ENCODE data around the gene OR1F1. TPM values are rescaled to one million over a fixed set of nuclear protein-coding genes. Genes with fewer than 3 reads are reported as not detected.

The OR1F1 gene
- total RNA-seq, 1 experiment from 2014 or later = 1.4 TPM

DNA sequence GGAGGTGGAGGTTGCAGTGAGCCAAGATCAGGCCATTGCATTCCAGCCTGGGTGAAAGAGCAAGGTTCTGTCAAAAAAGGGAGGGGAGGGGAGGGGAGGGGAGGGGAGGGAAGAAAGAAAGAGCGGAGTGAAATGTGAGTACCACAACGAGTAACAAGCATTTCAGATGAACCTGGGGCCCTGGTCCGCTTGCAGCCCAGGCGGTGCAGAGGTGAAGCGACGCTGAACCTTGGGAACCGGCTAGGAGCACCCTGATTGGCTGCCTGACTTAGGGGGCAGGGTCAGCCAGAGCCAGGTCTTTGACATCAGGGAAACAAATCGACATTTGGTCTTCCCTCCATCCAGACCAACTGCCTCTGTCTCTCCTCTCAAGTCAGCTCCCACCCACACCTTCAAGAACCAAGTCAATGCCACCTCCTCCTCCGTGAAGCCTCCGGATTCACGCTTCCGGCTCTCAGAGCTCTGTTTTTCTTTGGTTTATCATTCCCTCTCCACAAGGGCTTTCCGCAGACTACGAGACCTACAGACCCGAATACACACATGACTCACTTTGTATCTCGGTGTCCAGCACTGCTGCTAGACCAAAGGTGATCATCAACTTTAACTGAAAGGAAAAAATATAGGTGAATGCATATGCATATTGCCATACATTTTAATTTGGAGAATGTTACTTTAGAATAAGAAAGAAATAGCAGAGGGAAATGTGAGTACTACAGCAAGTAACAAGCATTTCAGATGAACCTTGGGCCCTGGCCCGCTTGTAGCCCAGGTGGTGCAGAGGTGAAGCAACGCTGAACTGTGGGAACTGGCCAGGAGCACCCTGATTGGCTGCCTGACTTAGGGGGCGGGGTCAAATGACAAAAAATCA is 19.3 kb downstream of the OR1F1 start:
- Histone ChIP-seq H3K36me3 (ENCODE audit: low read depth) (no peaks in the 10 kb centered on the region), H3K4me2 (no peak overlapping the region), H3K27ac (no peak overlapping the region), H2AFZ (no peak overlapping the region), H3F3A (ENCODE audit: insufficient read depth, low read depth) (no peaks in the 10 kb centered on the region), H3K79me2 (ENCODE audit: low read depth) (no peaks in the 10 kb centered on the region), H3K27me3 (ENCODE audit: insufficient read depth, low read depth) (no peaks in the 10 kb centered on the region), H3K9me3 (ENCODE audit: insufficient read depth, low read depth) (peaks cover 12% of the 10 kb centered on the region; the same call in 1 of the 2 replicates), H3K4me1 (replicated peaks; ENCODE audit: insufficient read depth) (no peaks in the 10 kb centered on the region), H3K4me3 (no peak overlapping the region), H3K9me2 (ENCODE audit: insufficient read depth) (no peaks in the 10 kb centered on the region), H4K20me1 (ENCODE audit: insufficient read depth) (no peaks in the 10 kb centered on the region)
- TF ChIP-seq, protein P1, sequence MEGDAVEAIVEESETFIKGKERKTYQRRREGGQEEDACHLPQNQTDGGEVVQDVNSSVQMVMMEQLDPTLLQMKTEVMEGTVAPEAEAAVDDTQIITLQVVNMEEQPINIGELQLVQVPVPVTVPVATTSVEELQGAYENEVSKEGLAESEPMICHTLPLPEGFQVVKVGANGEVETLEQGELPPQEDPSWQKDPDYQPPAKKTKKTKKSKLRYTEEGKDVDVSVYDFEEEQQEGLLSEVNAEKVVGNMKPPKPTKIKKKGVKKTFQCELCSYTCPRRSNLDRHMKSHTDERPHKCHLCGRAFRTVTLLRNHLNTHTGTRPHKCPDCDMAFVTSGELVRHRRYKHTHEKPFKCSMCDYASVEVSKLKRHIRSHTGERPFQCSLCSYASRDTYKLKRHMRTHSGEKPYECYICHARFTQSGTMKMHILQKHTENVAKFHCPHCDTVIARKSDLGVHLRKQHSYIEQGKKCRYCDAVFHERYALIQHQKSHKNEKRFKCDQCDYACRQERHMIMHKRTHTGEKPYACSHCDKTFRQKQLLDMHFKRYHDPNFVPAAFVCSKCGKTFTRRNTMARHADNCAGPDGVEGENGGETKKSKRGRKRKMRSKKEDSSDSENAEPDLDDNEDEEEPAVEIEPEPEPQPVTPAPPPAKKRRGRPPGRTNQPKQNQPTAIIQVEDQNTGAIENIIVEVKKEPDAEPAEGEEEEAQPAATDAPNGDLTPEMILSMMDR (conservative IDR thresholded peaks at IDR 0.05) = no peak
- TF ChIP-seq EZH2 (IDR thresholded peaks at IDR 0.05; ENCODE audit: low read depth) = no peak
- DNase-seq = no peak
- BruUV-seq (replicated peaks) = no TSS peak
- POLR2A ChIA-PET (ENCODE audit: unreplicated experiment) = interaction anchor here (0.6 kb wide), 1 partner anchor 180 kb away, joined by 17 read pairs; no protein-coding TSS in a partner anchor
- CTCF ChIA-PET = no interaction called here
- intact Hi-C loops (cut with micrococcal nuclease; ENCODE audit: unreplicated experiment) = no loop called here

DNA sequence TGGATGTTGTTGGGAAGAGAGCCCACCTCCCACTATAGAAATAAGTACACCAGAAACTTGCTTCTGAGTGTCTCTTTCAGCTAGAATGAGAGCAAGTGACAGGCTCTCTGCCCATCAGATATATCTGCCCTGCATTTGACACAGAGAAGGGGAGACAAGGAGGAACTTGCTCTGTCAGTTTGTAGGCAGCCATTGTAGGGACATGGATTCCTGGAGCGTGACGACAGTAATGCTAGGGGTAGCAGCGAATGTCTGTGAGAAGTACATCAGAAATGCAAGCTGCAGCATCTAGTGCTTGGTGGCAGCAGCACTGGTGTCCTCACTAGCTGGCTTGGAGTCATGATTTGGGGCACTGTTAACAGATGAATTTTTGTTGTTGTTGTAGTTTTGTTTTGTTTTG is 24.0 kb downstream of the OR1F1 start:
- CTCF ChIA-PET = no interaction called here
- BruUV-seq (replicated peaks) = no TSS peak
- no peak for DNase-seq

DNA sequence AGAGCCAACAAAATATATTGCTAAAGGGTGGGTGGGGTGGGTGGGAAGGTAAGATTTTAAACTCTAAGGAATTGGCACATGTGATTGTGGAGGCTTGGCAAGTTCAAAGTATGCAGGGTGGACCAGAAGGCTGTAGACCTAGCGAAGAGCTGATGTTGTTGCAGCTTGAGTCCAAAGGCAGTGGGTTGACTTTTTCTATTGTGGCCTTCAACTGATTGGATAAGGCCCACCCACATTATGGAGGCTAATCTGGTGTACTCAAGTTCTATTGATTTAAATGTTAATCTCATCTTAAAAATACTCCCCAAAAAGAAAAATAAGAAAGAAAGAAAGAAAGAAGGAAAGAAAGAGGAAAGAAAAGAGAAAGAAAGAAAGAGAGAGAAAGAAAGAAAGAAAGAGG is 24.6 kb downstream of the OR1F1 start:
- Histone ChIP-seq H3K4me2 (no peak overlapping the region), H3K27me3 (ENCODE audit: insufficient read depth, low read depth) (peaks cover 38% of the 10 kb centered on the region), H2AFZ (no peak overlapping the region), H3K27ac (no peak overlapping the region), H3K9me2 (ENCODE audit: insufficient read depth) (no peaks in the 10 kb centered on the region), H4K20me1 (ENCODE audit: insufficient read depth) (no peaks in the 10 kb centered on the region), H3K4me1 (replicated peaks; ENCODE audit: insufficient read depth) (no peaks in the 10 kb centered on the region), H3K4me3 (no peak overlapping the region), H3K36me3 (ENCODE audit: low read depth) (no peaks in the 10 kb centered on the region), H3K9me3 (ENCODE audit: insufficient read depth, low read depth) (no peaks in the 10 kb centered on the region), H3F3A (ENCODE audit: insufficient read depth, low read depth) (no peaks in the 10 kb centered on the region), H3K79me2 (ENCODE audit: low read depth) (no peaks in the 10 kb centered on the region)
- POLR2A ChIA-PET (ENCODE audit: unreplicated experiment) = no interaction called here
- no peak for DNase-seq
- no TSS peak for BruUV-seq (replicated peaks)
- intact Hi-C loops (cut with micrococcal nuclease; ENCODE audit: unreplicated experiment) = no loop called here
- CTCF ChIA-PET = no interaction called here
- TF ChIP-seq EZH2 (IDR thresholded peaks at IDR 0.05; ENCODE audit: low read depth) = no peak
- TF ChIP-seq, protein P1 (conservative IDR thresholded peaks at IDR 0.05) = no peak

More for the DNA sequence above, 24.0 kb downstream of the OR1F1 start:
- Histone ChIP-seq H2AFZ (no peak overlapping the region), H3K4me2 (no peak overlapping the region), H4K20me1 (ENCODE audit: insufficient read depth) (no peaks in the 10 kb centered on the region), H3K79me2 (ENCODE audit: low read depth) (no peaks in the 10 kb centered on the region), H3K9me2 (ENCODE audit: insufficient read depth) (no peaks in the 10 kb centered on the region), H3K27me3 (ENCODE audit: insufficient read depth, low read depth) (peaks cover 35% of the 10 kb centered on the region), H3K36me3 (ENCODE audit: low read depth) (no peaks in the 10 kb centered on the region), H3K4me1 (replicated peaks; ENCODE audit: insufficient read depth) (no peaks in the 10 kb centered on the region), H3F3A (ENCODE audit: insufficient read depth, low read depth) (no peaks in the 10 kb centered on the region), H3K9me3 (ENCODE audit: insufficient read depth, low read depth) (no peaks in the 10 kb centered on the region), H3K27ac (no peak overlapping the region), H3K4me3 (no peak overlapping the region)
- intact Hi-C loops (cut with micrococcal nuclease; ENCODE audit: unreplicated experiment) = no loop called here
- TF ChIP-seq EZH2 (IDR thresholded peaks at IDR 0.05; ENCODE audit: low read depth) = no peak
- TF ChIP-seq, protein P1 (conservative IDR thresholded peaks at IDR 0.05) = no peak
- POLR2A ChIA-PET (ENCODE audit: unreplicated experiment) = no interaction called here
